Peyer's patch (tissue), 4 donors: ENCODE measurements around the gene CPHXL2. TPM values are rescaled to one million over a fixed set of nuclear protein-coding genes. Genes with fewer than 3 reads are reported as not detected.
A peak's percentile ranks its signal among the peaks of the same experiment; 100 is the strongest.

Experiments
- DNase-seq, 3 donors: peaks; one replicate each; pipeline ENCODE4 v3.0.0-alpha.2; 2017 to 2019
- H3K27ac ChIP-seq, 4 donors: fragments of 200-600 bp; sonication (generic); one replicate each; pipeline ENCODE4 v1.5.1; 2016 to 2019
- H3K27me3 ChIP-seq, 2 donors: fragments of 200-600 bp; sonication (generic); one replicate each; pipeline ENCODE4 v1.5.1; 2019
- H3K36me3 ChIP-seq, 3 donors: fragments of 200-600 bp; sonication (generic); one replicate each; pipeline ENCODE4 v1.5.1; 2016 to 2019
- H3K4me1 ChIP-seq, 4 donors: fragments of 200-600 bp; sonication (generic); one replicate each; pipeline ENCODE4 v1.5.1; 2016 to 2019
- H3K4me3 ChIP-seq, 4 donors: fragments of 200-600 bp; sonication (generic); 1 replicate in 3 of 4; 2 replicates in 1 of 4; pipeline ENCODE4 v1.5.1; 2016 to 2019; ENCODE audit warnings: mild to moderate bottlenecking in 1 of 4
- H3K9me3 ChIP-seq, 4 donors: fragments of 200-600 bp; sonication (generic); one replicate each; pipeline ENCODE4 v1.5.1; 2016 to 2019; ENCODE audit warnings: mild to moderate bottlenecking in 1 of 4
- POLR2A ChIP-seq, 2 donors: fragments of 450-650 bp; IDR thresholded peaks; one replicate each; pipeline ENCODE4 v1.5.1; 2017; ENCODE audit warnings: antibody characterized with exemption in 2 of 2, mild to moderate bottlenecking in 2 of 2, moderate library complexity in 2 of 2
- total RNA-seq, 4 donors: library from RNA; depleted of rRNA; stranded (reverse); fragments of >200 nt; gene quantifications; one replicate each; pipeline ENCODE4 v1.1.0, GENCODE V29; 2016
- TF ChIP-seq, protein P1 (sequence below), 6 experiments: fragments of 450-650 bp in 4 of 6; fragments of 200-600 bp in 2 of 6; sonication (generic) in 1 of 6; IDR thresholded peaks; one replicate each; pipeline ENCODE4 v1.5.1; 2017 to 2019; ENCODE audit warnings: antibody characterized with exemption in 6 of 6, mild to moderate bottlenecking in 3 of 6, moderate library complexity in 1 of 6

CPHXL2 gene
- total RNA-seq, 4 donors from 2014 or later, result not detected

DNA sequence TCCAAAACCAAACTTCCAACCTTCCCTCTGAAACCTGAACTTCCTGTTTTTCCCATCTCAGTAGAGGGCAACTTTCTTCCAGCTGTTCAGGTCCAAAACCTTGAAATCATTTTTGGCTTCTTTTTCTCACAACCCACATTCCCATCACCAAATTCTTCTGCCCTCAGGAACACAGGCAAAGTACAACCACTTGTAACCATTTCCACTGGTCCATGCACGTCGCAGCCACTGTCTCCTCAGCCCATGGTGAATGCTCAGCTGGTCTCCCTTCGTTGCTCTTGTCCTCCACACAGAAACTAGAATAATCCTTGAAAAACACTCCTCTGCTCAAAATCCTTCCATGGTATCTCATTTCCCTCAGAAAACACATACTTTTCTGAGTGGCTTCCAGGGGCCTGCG lies 50.0 kb downstream of the CPHXL2 start:
- TF ChIP-seq, protein P1, sequence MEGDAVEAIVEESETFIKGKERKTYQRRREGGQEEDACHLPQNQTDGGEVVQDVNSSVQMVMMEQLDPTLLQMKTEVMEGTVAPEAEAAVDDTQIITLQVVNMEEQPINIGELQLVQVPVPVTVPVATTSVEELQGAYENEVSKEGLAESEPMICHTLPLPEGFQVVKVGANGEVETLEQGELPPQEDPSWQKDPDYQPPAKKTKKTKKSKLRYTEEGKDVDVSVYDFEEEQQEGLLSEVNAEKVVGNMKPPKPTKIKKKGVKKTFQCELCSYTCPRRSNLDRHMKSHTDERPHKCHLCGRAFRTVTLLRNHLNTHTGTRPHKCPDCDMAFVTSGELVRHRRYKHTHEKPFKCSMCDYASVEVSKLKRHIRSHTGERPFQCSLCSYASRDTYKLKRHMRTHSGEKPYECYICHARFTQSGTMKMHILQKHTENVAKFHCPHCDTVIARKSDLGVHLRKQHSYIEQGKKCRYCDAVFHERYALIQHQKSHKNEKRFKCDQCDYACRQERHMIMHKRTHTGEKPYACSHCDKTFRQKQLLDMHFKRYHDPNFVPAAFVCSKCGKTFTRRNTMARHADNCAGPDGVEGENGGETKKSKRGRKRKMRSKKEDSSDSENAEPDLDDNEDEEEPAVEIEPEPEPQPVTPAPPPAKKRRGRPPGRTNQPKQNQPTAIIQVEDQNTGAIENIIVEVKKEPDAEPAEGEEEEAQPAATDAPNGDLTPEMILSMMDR (IDR thresholded peaks at IDR 0.05), result no peak
- no peak for TF ChIP-seq POLR2A (IDR thresholded peaks at IDR 0.05)
- H3K27me3 ChIP-seq, result no peaks in the 10 kb centered on the region
- H3K4me1 ChIP-seq, result peaks cover 0 to 6% (median 5%) of the 10 kb centered on the region in 4 donors
- H3K9me3 ChIP-seq, result no peaks in the 10 kb centered on the region
- no peak for DNase-seq
- peaks cover 0 to 62% (median 0%) of the 10 kb centered on the region in 3 donors for H3K36me3 ChIP-seq
- H3K4me3 ChIP-seq, result no peak overlapping the region
- H3K27ac ChIP-seq, result no peak overlapping the region

DNA sequence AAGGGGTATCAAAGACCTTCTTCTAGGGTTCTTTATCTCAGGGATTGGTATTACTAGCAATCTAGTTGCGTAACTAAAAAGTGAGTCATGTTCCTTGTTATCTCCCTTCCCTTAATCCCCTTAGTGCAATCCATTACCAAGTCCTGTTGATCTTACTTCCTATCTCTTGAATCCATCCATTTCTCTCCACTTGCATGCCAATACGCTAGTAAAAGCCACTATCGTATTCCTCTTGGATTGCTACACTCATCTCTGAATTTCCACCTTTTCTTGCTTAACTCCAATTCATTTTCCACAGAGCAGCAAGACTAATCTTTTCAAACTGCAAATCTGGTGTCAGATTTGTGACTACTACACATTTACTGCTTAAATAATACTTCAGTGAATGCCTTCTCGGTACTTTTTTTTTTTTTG lies 51.9 kb downstream of the CPHXL2 start:
- Histone ChIP-seq H3K4me3 (no peak overlapping the region), H3K27ac (no peak overlapping the region), H3K36me3 (peaks cover 0 to 44% (median 0%) of the 10 kb centered on the region in 3 donors), H3K9me3 (no peaks in the 10 kb centered on the region), H3K27me3 (no peaks in the 10 kb centered on the region), H3K4me1 (peaks cover 0 to 13% (median 5%) of the 10 kb centered on the region in 4 donors)
- DNase-seq, result no peak
- TF ChIP-seq, protein P1 (IDR thresholded peaks at IDR 0.05), result no peak
- TF ChIP-seq POLR2A (IDR thresholded peaks at IDR 0.05), result no peak

GRCh38 chr16:75622761-75623605 lies 53.8 kb downstream of the CPHXL2 start, which contains the start of gene ADAT1:
Gene ADAT1, minus strand, starts transcription at chr16:75623281. Its CDS starts 2,482 bp downstream, at chr16:75620799.
- peak within 1 kb of the TSS; percentile 90 to 95 (median 93) for H3K27ac ChIP-seq
- H3K27me3 ChIP-seq, result no peaks in the 10 kb centered on the region
- no peaks in the 10 kb centered on the region for H3K9me3 ChIP-seq
- DNase-seq, result peak; percentile 99 to 100 (median 99)
- H3K4me3 ChIP-seq, result peak within 1 kb of the TSS; percentile 73 to 84 (median 78)
- peaks cover 0 to 13% (median 5%) of the 10 kb centered on the region in 4 donors for H3K4me1 ChIP-seq
- H3K36me3 ChIP-seq, result peaks cover 0 to 38% (median 0%) of the 10 kb centered on the region in 3 donors
- TF ChIP-seq POLR2A (IDR thresholded peaks at IDR 0.05), result peak; percentile 61 to 87
- TF ChIP-seq, protein P1 (IDR thresholded peaks at IDR 0.05), result no peak

DNA sequence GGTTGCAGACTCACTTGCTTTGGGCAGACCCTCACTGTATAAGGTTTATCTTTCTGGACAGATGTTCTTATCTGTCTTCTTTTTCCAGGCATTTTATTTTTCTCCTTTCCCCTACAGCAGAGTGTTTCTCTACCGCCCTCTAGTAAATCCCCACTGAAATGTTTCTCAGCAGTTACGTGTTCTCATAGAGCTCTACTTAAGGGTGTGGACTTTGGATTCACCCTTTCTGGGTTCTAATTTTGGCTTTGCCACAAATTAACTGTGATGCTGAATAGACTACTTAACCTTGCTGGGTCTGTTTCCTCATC lies 55.7 kb downstream of the CPHXL2 start:
- DNase-seq, result no peak
- H3K36me3 ChIP-seq, result peaks cover 0 to 29% (median 0%) of the 10 kb centered on the region in 3 donors
- H3K27me3 ChIP-seq, result no peaks in the 10 kb centered on the region
- no peak for TF ChIP-seq POLR2A (IDR thresholded peaks at IDR 0.05)
- TF ChIP-seq, protein P1 (IDR thresholded peaks at IDR 0.05), result peak in 3 of 6 experiments; percentile 19 to 51 (median 46)
- peaks cover 0 to 13% (median 5%) of the 10 kb centered on the region in 4 donors for H3K4me1 ChIP-seq
- H3K27ac ChIP-seq, result peak overlapping the region in 1 of 4 donors; percentile 49
- no peaks in the 10 kb centered on the region for H3K9me3 ChIP-seq
- H3K4me3 ChIP-seq, result no peak overlapping the region

DNA sequence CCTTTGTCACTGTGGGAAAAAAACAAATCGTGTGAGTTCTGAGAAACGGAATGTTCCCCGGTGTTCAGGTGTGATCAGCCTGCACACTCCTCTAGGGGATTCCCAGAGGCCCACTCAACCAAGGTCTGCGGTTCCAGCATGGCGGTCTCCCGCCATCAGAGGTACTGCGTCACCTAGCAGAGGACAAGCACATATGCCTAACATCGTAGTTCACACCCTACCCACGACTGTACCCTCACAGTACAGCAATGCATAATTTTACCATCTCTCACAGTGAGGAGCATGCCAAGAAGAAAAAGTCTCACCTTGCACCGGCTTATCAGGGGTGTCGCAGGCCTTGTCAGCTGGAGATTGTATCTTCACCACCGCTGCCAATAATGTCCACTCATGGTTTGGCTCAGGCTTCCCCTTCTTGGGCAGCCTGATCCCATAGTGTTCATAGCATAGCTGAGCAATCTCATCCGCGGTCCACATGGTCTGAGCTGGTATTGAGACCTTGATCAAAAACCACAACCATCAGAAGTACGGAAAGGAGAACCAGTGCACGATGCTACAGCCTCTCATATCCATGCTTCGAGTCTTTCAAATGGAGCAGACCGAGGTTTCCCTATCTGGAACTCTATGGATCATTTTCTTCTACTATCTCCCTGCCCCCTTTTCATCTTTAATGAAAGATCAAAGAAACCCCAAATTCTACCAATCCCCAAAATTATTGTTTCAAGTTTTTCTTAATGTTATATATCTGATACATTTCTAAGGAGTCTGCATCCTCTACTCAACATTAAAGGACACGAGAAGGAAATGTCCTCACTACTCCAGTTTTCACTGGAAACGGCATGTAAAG lies 56.3 kb downstream of the CPHXL2 start:
- peak in 2 of 3 donors; percentile 35 to 62 for DNase-seq
- H3K4me3 ChIP-seq, result no peak overlapping the region
- H3K9me3 ChIP-seq, result no peaks in the 10 kb centered on the region
- H3K4me1 ChIP-seq, result peaks cover 0 to 13% (median 5%) of the 10 kb centered on the region in 4 donors
- no peak for TF ChIP-seq POLR2A (IDR thresholded peaks at IDR 0.05)
- TF ChIP-seq, protein P1 (IDR thresholded peaks at IDR 0.05), result no peak
- H3K36me3 ChIP-seq, result peaks cover 0 to 23% (median 0%) of the 10 kb centered on the region in 3 donors
- peak overlapping the region in 1 of 4 donors; percentile 34 for H3K27ac ChIP-seq
- no peaks in the 10 kb centered on the region for H3K27me3 ChIP-seq
